ENCODE data around the gene GABRB3.

GABRB3 gene

GRCh38 chr15:26673445-26673844, 99.4 kb downstream of the GABRB3 start:
- no peak for DNase-seq

GRCh38 chr15:26670116-26670515, 102.8 kb downstream of the GABRB3 start:
- DNase-seq, result no peak

GRCh38 chr15:26667222-26667988, 105.5 kb downstream of the GABRB3 start:
- DNase-seq, result no peak

GRCh38 chr15:26665957-26666791, 106.7 kb downstream of the GABRB3 start:
- DNase-seq, result no peak

- DNase-seq, result no peak
Observed at GRCh38 chr15:26662283-26662682, 110.6 kb downstream of the GABRB3 start.

GRCh38 chr15:26661748-26662147, 111.1 kb downstream of the GABRB3 start:
- no peak for DNase-seq

GRCh38 chr15:26661107-26661506, 111.8 kb downstream of the GABRB3 start:
- no peak for DNase-seq

- no peak for DNase-seq
Observed at GRCh38 chr15:26660241-26660640, 112.6 kb downstream of the GABRB3 start.

GRCh38 chr15:26658290-26658689, 114.6 kb downstream of the GABRB3 start:
- no peak for DNase-seq

GRCh38 chr15:26656080-26656479, 116.8 kb downstream of the GABRB3 start:
- DNase-seq, result no peak

GRCh38 chr15:26651909-26652308, 121.0 kb downstream of the GABRB3 start:
- DNase-seq, result no peak

GRCh38 chr15:26648676-26649075, 124.2 kb downstream of the GABRB3 start:
- no peak for DNase-seq

GRCh38 chr15:26644948-26645347, 127.9 kb downstream of the GABRB3 start:
- no peak for DNase-seq

- DNase-seq, result no peak
Observed at GRCh38 chr15:26641144-26641543, 131.7 kb downstream of the GABRB3 start.

GRCh38 chr15:26640601-26641000, 132.3 kb downstream of the GABRB3 start:
- no peak for DNase-seq

- DNase-seq, result no peak
Observed at GRCh38 chr15:26639966-26640365, 132.9 kb downstream of the GABRB3 start.

GRCh38 chr15:26635614-26636013, 137.3 kb downstream of the GABRB3 start:
- no peak for DNase-seq

- DNase-seq, result no peak
Observed at GRCh38 chr15:26635105-26635504, 137.8 kb downstream of the GABRB3 start.

GRCh38 chr15:26634319-26634718, 138.5 kb downstream of the GABRB3 start:
- no peak for DNase-seq

- no peak for DNase-seq
Observed at GRCh38 chr15:26632500-26632899, 140.4 kb downstream of the GABRB3 start.

GRCh38 chr15:26631894-26632293, 141.0 kb downstream of the GABRB3 start:
- DNase-seq, result no peak

- DNase-seq, result no peak
Observed at GRCh38 chr15:26630857-26631256, 142.0 kb downstream of the GABRB3 start.

- no peak for DNase-seq
Observed at GRCh38 chr15:26628879-26629529, 143.9 kb downstream of the GABRB3 start.

GRCh38 chr15:26628071-26628470, 144.8 kb downstream of the GABRB3 start:
- no peak for DNase-seq

Data from activated CD4-positive, CD25-positive, alpha-beta regulatory T cell treated with anti-CD3 and anti-CD28 coated beads, Interleukin-2, amount 50 U/mL, for 72 hours (primary cell).